Kidney (tissue), 14 donors: Measurements from ENCODE around the gene CCDC188. TPM values are rescaled to one million over a fixed set of nuclear protein-coding genes. Genes with fewer than 3 reads are reported as not detected.

ENCODE experiments used
- DNase-seq, 5 donors: peaks; one replicate each; pipeline ENCODE4 v3.0.0-alpha.2; 2013 to 2020
- FAIRE-seq: peaks from 2 replicates; lab custom pipeline; 2012; peaks lifted over from hg19 to GRCh38; lab: Jason Lieb, UNC
- H3K27ac ChIP-seq, 2 donors: one replicate each; pipeline ENCODE4 v1.7.0; 2013; ENCODE audit warnings: low read depth in 2 of 2, low read length in 2 of 2, inconsistent platforms in 1 of 2
- H3K27me3 ChIP-seq: one replicate; pipeline ENCODE4 v1.7.1; 2013; ENCODE audit warnings: low read length, inconsistent platforms; ENCODE audit not compliant: control insufficient read depth, insufficient read depth
- H3K36me3 ChIP-seq, 3 donors: one replicate each; pipeline versions ENCODE4 v1.7.0 to v1.7.1; 2013; ENCODE audit warnings: low read length in 3 of 3, control low read depth in 1 of 3, inconsistent platforms in 1 of 3; ENCODE audit not compliant: insufficient read depth in 3 of 3, control insufficient read depth in 2 of 3
- H3K4me1 ChIP-seq, 3 donors: one replicate each; pipeline versions ENCODE4 v1.7.0 to v1.7.1; 2013; ENCODE audit warnings: low read length in 3 of 3, inconsistent platforms in 1 of 3, low read depth in 1 of 3; ENCODE audit not compliant: control insufficient read depth in 2 of 3, insufficient read depth in 2 of 3
- H3K4me3 ChIP-seq, 3 donors: one replicate each; pipeline versions ENCODE4 v1.7.0 to v1.8.1; 2013; ENCODE audit warnings: low read length in 3 of 3, control low read depth in 1 of 3, inconsistent platforms in 1 of 3
- H3K9ac ChIP-seq, 3 donors: one replicate each; pipeline versions ENCODE4 v1.7.0 to v1.7.1; 2013; ENCODE audit warnings: low read length in 3 of 3, control low read depth in 1 of 3, inconsistent platforms in 1 of 3
- H3K9me3 ChIP-seq, 3 donors: one replicate each; pipeline versions ENCODE4 v1.7.0 to v1.7.1; 2013; ENCODE audit warnings: low read length in 3 of 3, control low read depth in 1 of 3, inconsistent platforms in 1 of 3; ENCODE audit not compliant: control insufficient read depth in 2 of 3, insufficient read depth in 1 of 3
- CTCF ChIP-seq: IDR thresholded peaks from 3 replicates; pipeline ENCODE4 v1.5.1; 2012; ENCODE audit warnings: mild to moderate bottlenecking, moderate library complexity, borderline replicate concordance; ENCODE audit not compliant: insufficient read depth; ENCODE audit errors: extremely low read depth
- intact Hi-C: fragments of 100-400 bp; cut with DNase I; formaldehyde crosslinking; loops from one replicate; pipeline ENCODE4 v1.11.1; 2022
- polyA plus RNA-seq: library from polyadenylated mRNA; stranded (reverse); fragments of 350-450 nt; fragmentation: Illumina TruSeq; extraction: RNeasy Lipid Tissue Mini Kit (QIAGEN cat#74804); gene quantifications from one replicate; pipeline ENCODE4 v1.2.3, GENCODE V29; 2014; ENCODE audit warnings: low read depth, low replicate concordance; ENCODE audit not compliant: insufficient read depth
- total RNA-seq: library from RNA; stranded (reverse); fragmentation: NEBNext Ultra II Directional; extraction: Animal tissue kit (Norgen Biotek cat#: 25700); gene quantifications from one replicate; pipeline ENCODE4 v1.2.1, GENCODE V29; 2021
- donor health status: control.
- donor health status: control.
- donor health status: control.
- donor health status: control.
- donor health status: control.
- donor health status: DM: yes; HTN: yes; CAD: no.
- donor health status: Normal renal cell carcinoma (clear cell type).

The CCDC188 gene
- total and polyA plus RNA-seq, 2 donors from 2014 or later: 0.54 to 2.8 TPM

GRCh38 chr22:20140521-20140964, 10.3 kb downstream of the CCDC188 start:
- no peaks in the 10 kb centered on the region for H3K27me3 ChIP-seq
- H3K4me1 ChIP-seq: peaks cover 0 to 22% (median 4%) of the 10 kb centered on the region in 3 donors
- no peak for TF ChIP-seq CTCF
- intact Hi-C loops: no loop called here
- no peak overlapping the region for H3K27ac ChIP-seq
- no peaks in the 10 kb centered on the region for H3K9me3 ChIP-seq
- H3K4me3 ChIP-seq: no peak overlapping the region
- FAIRE-seq: no peak
- no peak for DNase-seq
- H3K36me3 ChIP-seq: peaks cover 0 to 4% (median 0%) of the 10 kb centered on the region in 3 donors
- no peak overlapping the region for H3K9ac ChIP-seq

DNA sequence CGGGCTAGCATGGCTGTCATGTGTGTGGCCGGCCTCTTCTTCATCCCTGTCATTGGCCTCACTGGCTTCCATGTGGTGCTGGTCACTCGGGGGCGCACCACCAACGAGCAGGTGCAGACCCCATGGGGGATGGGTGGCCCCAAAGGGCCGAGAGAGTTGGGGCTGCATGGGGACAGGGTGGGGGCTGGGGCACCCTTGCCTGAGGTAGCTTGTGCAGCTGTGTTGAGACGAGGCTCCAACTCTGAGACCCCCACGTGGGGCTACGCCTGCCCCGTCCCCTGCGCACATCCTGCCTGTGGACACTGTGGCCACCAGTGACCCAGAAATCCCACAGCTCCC, 10.8 kb downstream of the CCDC188 start:
- H3K36me3 ChIP-seq: peaks cover 0 to 4% (median 0%) of the 10 kb centered on the region in 3 donors
- H3K4me1 ChIP-seq: peaks cover 0 to 26% (median 7%) of the 10 kb centered on the region in 3 donors
- no peak overlapping the region for H3K27ac ChIP-seq
- intact Hi-C loops: no loop called here
- no peak overlapping the region for H3K4me3 ChIP-seq
- H3K9ac ChIP-seq: no peak overlapping the region
- no peak for FAIRE-seq
- H3K27me3 ChIP-seq: no peaks in the 10 kb centered on the region
- H3K9me3 ChIP-seq: no peaks in the 10 kb centered on the region
- DNase-seq: no peak
- no peak for TF ChIP-seq CTCF

DNA sequence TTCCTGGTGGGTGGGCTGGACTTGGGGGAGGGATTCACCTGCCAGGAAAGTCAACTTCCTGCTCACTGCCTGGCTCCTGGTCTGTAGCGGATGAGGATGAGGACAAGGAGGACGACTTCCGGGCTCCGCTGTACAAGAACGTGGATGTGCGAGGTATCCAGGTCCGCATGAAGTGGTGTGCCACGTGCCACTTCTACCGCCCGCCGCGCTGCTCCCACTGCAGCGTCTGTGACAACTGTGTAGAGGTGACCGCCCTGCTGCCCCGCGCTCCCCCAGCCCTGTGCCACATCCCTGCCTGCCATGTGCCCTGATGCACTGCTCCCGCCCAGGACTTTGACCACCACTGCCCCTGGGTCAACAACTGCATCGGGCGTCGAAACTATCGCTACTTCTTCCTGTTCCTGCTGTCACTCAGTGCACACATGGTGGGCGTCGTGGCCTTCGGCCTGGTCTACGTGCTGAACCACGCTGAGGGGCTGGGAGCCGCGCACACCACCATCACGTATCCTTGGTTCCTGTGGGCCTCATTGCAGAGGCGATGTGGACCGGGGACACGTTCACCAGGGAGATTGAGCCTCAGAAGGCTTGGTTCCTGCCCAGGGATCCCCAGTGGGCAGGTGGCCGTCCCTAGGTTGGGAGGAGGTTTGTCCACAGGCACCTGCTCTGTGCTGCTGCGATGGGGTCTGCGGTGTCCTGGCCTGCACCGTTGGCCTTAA, 11.3 kb downstream of the CCDC188 start:
- FAIRE-seq: no peak
- H3K4me1 ChIP-seq: peaks cover 0 to 27% (median 7%) of the 10 kb centered on the region in 3 donors
- H3K9me3 ChIP-seq: no peaks in the 10 kb centered on the region
- no peak for TF ChIP-seq CTCF
- H3K9ac ChIP-seq: no peak overlapping the region
- H3K27ac ChIP-seq: no peak overlapping the region
- H3K4me3 ChIP-seq: no peak overlapping the region
- no peak for DNase-seq
- intact Hi-C loops: no loop called here
- peaks cover 0 to 4% (median 0%) of the 10 kb centered on the region in 3 donors for H3K36me3 ChIP-seq
- no peaks in the 10 kb centered on the region for H3K27me3 ChIP-seq
